Loucy (cell line): Measurements from ENCODE around the gene IPO4.

ENCODE experiments used
- CTCF ChIP-seq: fragments of 200-600 bp; sonication (generic); conservative IDR thresholded peaks from 2 replicates; pipeline ENCODE4 v1.5.1; 2014; ENCODE audit warnings: mild to moderate bottlenecking, antibody characterized with exemption, low read length
- EZH2phosphoT487 ChIP-seq: fragments of 200-600 bp; IDR thresholded peaks from 2 replicates; pipeline ENCODE4 v1.6.1; 2018; ENCODE audit warnings: antibody characterized with exemption, mild to moderate bottlenecking, moderate library complexity, borderline replicate concordance

- TF ChIP-seq CTCF (no peak), EZH2phosphoT487 (no peak)
Measured at GRCh38 chr14:24183014-24183481, 5.6 kb downstream of the IPO4 start.
